Measurements from ENCODE around the gene LYZL1.

GRCh38 chr10:29356931-29357330, 68.1 kb downstream of the LYZL1 start:
- no peak for TF ChIP-seq PATZ1 (CRISPR knock-in tag; IDR thresholded peaks at IDR 0.05; ENCODE audit: borderline replicate concordance)
- TF ChIP-seq RARB (CRISPR knock-in tag; IDR thresholded peaks at IDR 0.05): no peak
- TF ChIP-seq CSRNP3 (CRISPR knock-in tag; IDR thresholded peaks at IDR 0.05): no peak
- no peak for TF ChIP-seq ZFP30 (CRISPR knock-in tag; IDR thresholded peaks at IDR 0.05)
- TF ChIP-seq TOX (CRISPR knock-in tag; IDR thresholded peaks at IDR 0.05; ENCODE audit: borderline replicate concordance): no peak
- no peak for TF ChIP-seq ZFP3 (CRISPR knock-in tag; IDR thresholded peaks at IDR 0.05)

Measured in SK-N-SH treated with all-trans-retinoic acid at 6 μM for 48 hours (cell line).